ENCODE measurements around the gene CCDC134. TPM values are rescaled to one million over a fixed set of nuclear protein-coding genes. Genes with fewer than 3 reads are reported as not detected.

CCDC134 gene
- total and polyA plus RNA-seq, 9 of the 15 experiments (the other 6 are each of a cell fraction or from before 2014, with no cell fraction given) = 0.56 to 11.9 (median 5.3) TPM

- TF ChIP-seq MYC (IDR thresholded peaks at IDR 0.05; ENCODE audit: low read depth, low read length) (no peak), MYC (CRISPR knock-in tag; IDR thresholded peaks at IDR 0.05; ENCODE audit: borderline replicate concordance, low read depth) (no peak), ZNF57 (CRISPR knock-in tag; IDR thresholded peaks at IDR 0.05) (no peak), KLF13 (tag; IDR thresholded peaks at IDR 0.05; ENCODE audit: borderline replicate concordance, low read depth) (no peak), PHF8 (IDR thresholded peaks at IDR 0.05; ENCODE audit: borderline replicate concordance, low read length) (peak; percentile 20; the same call in 1 of the 2 replicates), ATF1 (CRISPR knock-in tag; IDR thresholded peaks at IDR 0.05) (no peak), ATF1 (tag; IDR thresholded peaks at IDR 0.05) (peak; percentile 60), HDAC3 (IDR thresholded peaks at IDR 0.05; ENCODE audit: borderline replicate concordance, partially characterized antibody) (no peak), GABPA (tag; conservative IDR thresholded peaks at IDR 0.05; ENCODE audit: low read depth) (peak; percentile 69), TCF3 (CRISPR knock-in tag; IDR thresholded peaks at IDR 0.05) (no peak), PCBP2 (IDR thresholded peaks at IDR 0.05; ENCODE audit: low read depth, low read length, poor library complexity, severe bottlenecking) (no peak), ZNF644 (tag; IDR thresholded peaks at IDR 0.05; ENCODE audit: low read depth) (no peak), ZEB2 (IDR thresholded peaks at IDR 0.05) (no peak), ZNF76 (CRISPR knock-in tag; IDR thresholded peaks at IDR 0.05; ENCODE audit: borderline replicate concordance) (no peak)
- TF ChIP-seq, protein P1, sequence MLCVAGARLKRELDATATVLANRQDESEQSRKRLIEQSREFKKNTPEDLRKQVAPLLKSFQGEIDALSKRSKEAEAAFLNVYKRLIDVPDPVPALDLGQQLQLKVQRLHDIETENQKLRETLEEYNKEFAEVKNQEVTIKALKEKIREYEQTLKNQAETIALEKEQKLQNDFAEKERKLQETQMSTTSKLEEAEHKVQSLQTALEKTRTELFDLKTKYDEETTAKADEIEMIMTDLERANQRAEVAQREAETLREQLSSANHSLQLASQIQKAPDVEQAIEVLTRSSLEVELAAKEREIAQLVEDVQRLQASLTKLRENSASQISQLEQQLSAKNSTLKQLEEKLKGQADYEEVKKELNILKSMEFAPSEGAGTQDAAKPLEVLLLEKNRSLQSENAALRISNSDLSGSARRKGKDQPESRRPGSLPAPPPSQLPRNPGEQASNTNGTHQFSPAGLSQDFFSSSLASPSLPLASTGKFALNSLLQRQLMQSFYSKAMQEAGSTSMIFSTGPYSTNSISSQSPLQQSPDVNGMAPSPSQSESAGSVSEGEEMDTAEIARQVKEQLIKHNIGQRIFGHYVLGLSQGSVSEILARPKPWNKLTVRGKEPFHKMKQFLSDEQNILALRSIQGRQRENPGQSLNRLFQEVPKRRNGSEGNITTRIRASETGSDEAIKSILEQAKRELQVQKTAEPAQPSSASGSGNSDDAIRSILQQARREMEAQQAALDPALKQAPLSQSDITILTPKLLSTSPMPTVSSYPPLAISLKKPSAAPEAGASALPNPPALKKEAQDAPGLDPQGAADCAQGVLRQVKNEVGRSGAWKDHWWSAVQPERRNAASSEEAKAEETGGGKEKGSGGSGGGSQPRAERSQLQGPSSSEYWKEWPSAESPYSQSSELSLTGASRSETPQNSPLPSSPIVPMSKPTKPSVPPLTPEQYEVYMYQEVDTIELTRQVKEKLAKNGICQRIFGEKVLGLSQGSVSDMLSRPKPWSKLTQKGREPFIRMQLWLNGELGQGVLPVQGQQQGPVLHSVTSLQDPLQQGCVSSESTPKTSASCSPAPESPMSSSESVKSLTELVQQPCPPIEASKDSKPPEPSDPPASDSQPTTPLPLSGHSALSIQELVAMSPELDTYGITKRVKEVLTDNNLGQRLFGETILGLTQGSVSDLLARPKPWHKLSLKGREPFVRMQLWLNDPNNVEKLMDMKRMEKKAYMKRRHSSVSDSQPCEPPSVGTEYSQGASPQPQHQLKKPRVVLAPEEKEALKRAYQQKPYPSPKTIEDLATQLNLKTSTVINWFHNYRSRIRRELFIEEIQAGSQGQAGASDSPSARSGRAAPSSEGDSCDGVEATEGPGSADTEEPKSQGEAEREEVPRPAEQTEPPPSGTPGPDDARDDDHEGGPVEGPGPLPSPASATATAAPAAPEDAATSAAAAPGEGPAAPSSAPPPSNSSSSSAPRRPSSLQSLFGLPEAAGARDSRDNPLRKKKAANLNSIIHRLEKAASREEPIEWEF (CRISPR knock-in tag; IDR thresholded peaks at IDR 0.05) = no peak
- TF ChIP-seq, protein P2, sequence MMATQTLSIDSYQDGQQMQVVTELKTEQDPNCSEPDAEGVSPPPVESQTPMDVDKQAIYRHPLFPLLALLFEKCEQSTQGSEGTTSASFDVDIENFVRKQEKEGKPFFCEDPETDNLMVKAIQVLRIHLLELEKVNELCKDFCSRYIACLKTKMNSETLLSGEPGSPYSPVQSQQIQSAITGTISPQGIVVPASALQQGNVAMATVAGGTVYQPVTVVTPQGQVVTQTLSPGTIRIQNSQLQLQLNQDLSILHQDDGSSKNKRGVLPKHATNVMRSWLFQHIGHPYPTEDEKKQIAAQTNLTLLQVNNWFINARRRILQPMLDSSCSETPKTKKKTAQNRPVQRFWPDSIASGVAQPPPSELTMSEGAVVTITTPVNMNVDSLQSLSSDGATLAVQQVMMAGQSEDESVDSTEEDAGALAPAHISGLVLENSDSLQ (IDR thresholded peaks at IDR 0.05) = peak; percentile 91
- TF ChIP-seq, protein P3, sequence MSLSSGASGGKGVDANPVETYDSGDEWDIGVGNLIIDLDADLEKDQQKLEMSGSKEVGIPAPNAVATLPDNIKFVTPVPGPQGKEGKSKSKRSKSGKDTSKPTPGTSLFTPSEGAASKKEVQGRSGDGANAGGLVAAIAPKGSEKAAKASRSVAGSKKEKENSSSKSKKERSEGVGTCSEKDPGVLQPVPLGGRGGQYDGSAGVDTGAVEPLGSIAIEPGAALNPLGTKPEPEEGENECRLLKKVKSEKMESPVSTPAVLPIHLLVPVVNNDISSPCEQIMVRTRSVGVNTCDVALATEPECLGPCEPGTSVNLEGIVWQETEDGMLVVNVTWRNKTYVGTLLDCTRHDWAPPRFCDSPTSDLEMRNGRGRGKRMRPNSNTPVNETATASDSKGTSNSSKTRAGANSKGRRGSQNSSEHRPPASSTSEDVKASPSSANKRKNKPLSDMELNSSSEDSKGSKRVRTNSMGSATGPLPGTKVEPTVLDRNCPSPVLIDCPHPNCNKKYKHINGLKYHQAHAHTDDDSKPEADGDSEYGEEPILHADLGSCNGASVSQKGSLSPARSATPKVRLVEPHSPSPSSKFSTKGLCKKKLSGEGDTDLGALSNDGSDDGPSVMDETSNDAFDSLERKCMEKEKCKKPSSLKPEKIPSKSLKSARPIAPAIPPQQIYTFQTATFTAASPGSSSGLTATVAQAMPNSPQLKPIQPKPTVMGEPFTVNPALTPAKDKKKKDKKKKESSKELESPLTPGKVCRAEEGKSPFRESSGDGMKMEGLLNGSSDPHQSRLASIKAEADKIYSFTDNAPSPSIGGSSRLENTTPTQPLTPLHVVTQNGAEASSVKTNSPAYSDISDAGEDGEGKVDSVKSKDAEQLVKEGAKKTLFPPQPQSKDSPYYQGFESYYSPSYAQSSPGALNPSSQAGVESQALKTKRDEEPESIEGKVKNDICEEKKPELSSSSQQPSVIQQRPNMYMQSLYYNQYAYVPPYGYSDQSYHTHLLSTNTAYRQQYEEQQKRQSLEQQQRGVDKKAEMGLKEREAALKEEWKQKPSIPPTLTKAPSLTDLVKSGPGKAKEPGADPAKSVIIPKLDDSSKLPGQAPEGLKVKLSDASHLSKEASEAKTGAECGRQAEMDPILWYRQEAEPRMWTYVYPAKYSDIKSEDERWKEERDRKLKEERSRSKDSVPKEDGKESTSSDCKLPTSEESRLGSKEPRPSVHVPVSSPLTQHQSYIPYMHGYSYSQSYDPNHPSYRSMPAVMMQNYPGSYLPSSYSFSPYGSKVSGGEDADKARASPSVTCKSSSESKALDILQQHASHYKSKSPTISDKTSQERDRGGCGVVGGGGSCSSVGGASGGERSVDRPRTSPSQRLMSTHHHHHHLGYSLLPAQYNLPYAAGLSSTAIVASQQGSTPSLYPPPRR (CRISPR knock-in tag; IDR thresholded peaks at IDR 0.05; ENCODE audit: borderline replicate concordance) = no peak
These were observed 19.6 kb upstream of the CCDC134 start (continued) for GRCh38 chr22:41780746-41781505.

Measured in K562 (cell line).